Testis (tissue), 5 donors: ENCODE measurements around the gene KIF17. TPM values are rescaled to one million over a fixed set of nuclear protein-coding genes. Genes with fewer than 3 reads are reported as not detected.
A peak's percentile ranks its signal among the peaks of the same experiment; 100 is the strongest.

Source experiments
- DNase-seq: peaks from one replicate; pipeline ENCODE4 v3.0.0-alpha.2; 2019
- H3K27ac ChIP-seq, 2 donors: fragments of 200-600 bp; sonication (generic); one replicate each; pipeline ENCODE4 v1.5.1; 2019
- H3K27me3 ChIP-seq: fragments of 200-600 bp; sonication (generic); one replicate; pipeline ENCODE4 v1.5.1; 2019
- H3K36me3 ChIP-seq: fragments of 200-600 bp; sonication (generic); one replicate; pipeline ENCODE4 v1.5.1; 2017; ENCODE audit warnings: low read depth; ENCODE audit errors: missing control alignments
- H3K4me1 ChIP-seq: fragments of 200-600 bp; sonication (generic); one replicate; pipeline ENCODE4 v1.5.1; 2019
- H3K4me3 ChIP-seq, 2 donors: fragments of 200-600 bp; sonication (generic); one replicate each; pipeline ENCODE4 v1.5.1; 2017 to 2019
- H3K9me3 ChIP-seq: fragments of 200-600 bp; sonication (generic); one replicate; pipeline ENCODE4 v1.5.1; 2017
- POLR2A ChIP-seq: fragments of 450-650 bp; IDR thresholded peaks from one replicate; pipeline ENCODE4 v1.6.1; 2017; ENCODE audit warnings: antibody characterized with exemption, mild to moderate bottlenecking, moderate library complexity
- WGBS, 2 donors: methylation state at CpG; one replicate each; pipeline ENCODE4 v1.1.5; 2018; 5-methylcytosine and 5-hydroxymethylcytosine counted together
- intact Hi-C: fragments of 100-400 bp; cut with DNase I; formaldehyde crosslinking; loops from one replicate; pipeline ENCODE4 v1.15.1; 2023; ENCODE audit warnings: low total_unique reads
- long read RNA-seq, 2 donors: transcript quantifications; one replicate each; lab custom pipeline, GENCODE V29; 2026
- polyA plus RNA-seq: library from polyadenylated mRNA; stranded (reverse); fragments of 350-450 nt; fragmentation: Illumina TruSeq; extraction: RNeasy Lipid Tissue Mini Kit (QIAGEN cat#74804); gene quantifications from one replicate; pipeline ENCODE4 v1.2.3, GENCODE V29; 2014; ENCODE audit warnings: low read depth, low replicate concordance; ENCODE audit not compliant: insufficient read depth
- total RNA-seq, 2 donors: library from RNA; depleted of rRNA; stranded (reverse); fragments of >200 nt; gene quantifications; one replicate each; pipeline ENCODE4 v1.2.3, GENCODE V29; 2016
- TF ChIP-seq, protein P1 (sequence below), 3 experiments: fragments of 450-650 bp in 2 of 3; fragments of 200-600 bp in 1 of 3; sonication (generic) in 1 of 3; IDR thresholded peaks; one replicate each; pipeline ENCODE4 v1.5.1; 2016 to 2019; ENCODE audit warnings: antibody characterized with exemption in 3 of 3, mild to moderate bottlenecking in 2 of 3, moderate library complexity in 1 of 3

Gene KIF17
- total RNA-seq = 10 to 100 TPM; 36.1 to 80.2 TPM
- 54.1 TPM for polyA plus RNA-seq
- long read RNA-seq, donor 1 = 0 reads
- long read RNA-seq, donor 2 = 0 reads

GRCh38 chr1:20717452-20718342, at the start of gene KIF17:
KIF17 (minus strand) TSS chr1:20718007; CDS start chr1:20717706, 301 bp downstream.
- no peak for TF ChIP-seq POLR2A
- TF ChIP-seq, protein P1, sequence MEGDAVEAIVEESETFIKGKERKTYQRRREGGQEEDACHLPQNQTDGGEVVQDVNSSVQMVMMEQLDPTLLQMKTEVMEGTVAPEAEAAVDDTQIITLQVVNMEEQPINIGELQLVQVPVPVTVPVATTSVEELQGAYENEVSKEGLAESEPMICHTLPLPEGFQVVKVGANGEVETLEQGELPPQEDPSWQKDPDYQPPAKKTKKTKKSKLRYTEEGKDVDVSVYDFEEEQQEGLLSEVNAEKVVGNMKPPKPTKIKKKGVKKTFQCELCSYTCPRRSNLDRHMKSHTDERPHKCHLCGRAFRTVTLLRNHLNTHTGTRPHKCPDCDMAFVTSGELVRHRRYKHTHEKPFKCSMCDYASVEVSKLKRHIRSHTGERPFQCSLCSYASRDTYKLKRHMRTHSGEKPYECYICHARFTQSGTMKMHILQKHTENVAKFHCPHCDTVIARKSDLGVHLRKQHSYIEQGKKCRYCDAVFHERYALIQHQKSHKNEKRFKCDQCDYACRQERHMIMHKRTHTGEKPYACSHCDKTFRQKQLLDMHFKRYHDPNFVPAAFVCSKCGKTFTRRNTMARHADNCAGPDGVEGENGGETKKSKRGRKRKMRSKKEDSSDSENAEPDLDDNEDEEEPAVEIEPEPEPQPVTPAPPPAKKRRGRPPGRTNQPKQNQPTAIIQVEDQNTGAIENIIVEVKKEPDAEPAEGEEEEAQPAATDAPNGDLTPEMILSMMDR (IDR thresholded peaks at IDR 0.05) = no peak
- 0 to 1% methylated on average over 4 to 85 of the region's 112 CpGs for WGBS, 2 donors
- Histone ChIP-seq H3K4me3 (peak within 1 kb of the TSS; percentile 58 to 62), H3K27ac (peak within 1 kb of the TSS in 1 of 2 donors; percentile 56), H3K9me3 (no peaks in the 10 kb centered on the region), H3K4me1 (peaks cover 6% of the 10 kb centered on the region), H3K36me3 (no peaks in the 10 kb centered on the region), H3K27me3 (no peaks in the 10 kb centered on the region)
- intact Hi-C loops = no loop called here
- DNase-seq = peak; percentile 86

DNA sequence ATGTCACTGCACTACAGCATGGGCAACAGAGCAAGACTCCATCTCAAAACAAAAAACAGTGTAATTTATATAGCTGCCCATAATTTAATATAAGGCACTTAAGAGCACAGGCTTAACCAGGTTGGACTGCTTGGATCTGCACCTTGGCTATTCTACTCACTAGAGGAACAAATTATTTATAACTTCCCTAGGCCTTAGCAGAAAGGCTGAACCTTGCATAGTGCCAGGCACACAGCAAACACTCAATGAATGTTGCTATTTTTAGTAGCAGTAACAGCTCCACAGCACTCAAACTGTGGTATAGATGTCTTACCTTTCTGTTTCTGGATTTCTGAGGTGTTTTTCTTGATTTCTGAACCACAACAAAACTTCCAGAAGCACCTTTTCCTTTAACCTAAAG, 49.5 kb upstream of the KIF17 start:
- TF ChIP-seq, protein P1 (IDR thresholded peaks at IDR 0.05) = no peak
- no peak for TF ChIP-seq POLR2A
- Histone ChIP-seq H3K27me3 (no peaks in the 10 kb centered on the region), H3K4me1 (no peaks in the 10 kb centered on the region), H3K27ac (no peak overlapping the region), H3K4me3 (no peak overlapping the region), H3K9me3 (no peaks in the 10 kb centered on the region), H3K36me3 (no peaks in the 10 kb centered on the region)
- intact Hi-C loops = no loop called here
- DNase-seq = no peak

- no peak overlapping the region for H3K4me3 ChIP-seq
- intact Hi-C loops = no loop called here
- TF ChIP-seq POLR2A = no peak
- TF ChIP-seq, protein P1 (IDR thresholded peaks at IDR 0.05) = no peak
- H3K27me3 ChIP-seq = no peaks in the 10 kb centered on the region
- WGBS, 2 donors = 94% methylated on average over 3 of the region's 3 CpGs
- H3K4me1 ChIP-seq = no peaks in the 10 kb centered on the region
- no peaks in the 10 kb centered on the region for H3K9me3 ChIP-seq
- H3K27ac ChIP-seq = no peak overlapping the region
- H3K36me3 ChIP-seq = peaks cover 5% of the 10 kb centered on the region
- no peak for DNase-seq
Observed at GRCh38 chr1:20763417-20763816, 45.6 kb upstream of the KIF17 start.

DNA sequence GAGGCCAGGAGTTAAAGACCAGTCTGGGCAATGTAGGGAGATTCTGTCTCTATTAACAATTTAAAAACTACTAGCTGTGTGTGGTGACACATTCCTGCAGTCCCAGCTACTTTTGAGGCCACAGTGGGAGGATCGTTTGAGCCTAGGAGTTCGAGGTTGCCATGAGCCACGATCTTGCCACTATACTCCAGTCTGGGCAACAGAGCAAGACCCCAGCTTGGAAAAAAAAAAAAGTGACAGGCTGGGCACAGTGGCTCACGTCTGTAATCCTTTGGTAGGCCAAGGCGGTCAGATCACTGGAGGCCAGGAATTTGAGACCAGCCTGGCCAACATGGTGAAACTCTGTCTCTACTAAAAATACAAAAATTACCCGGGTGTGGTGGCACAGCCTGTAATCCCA, 42.5 kb upstream of the KIF17 start:
- Histone ChIP-seq H3K4me3 (no peak overlapping the region), H3K27ac (no peak overlapping the region), H3K9me3 (no peaks in the 10 kb centered on the region), H3K36me3 (peaks cover 5% of the 10 kb centered on the region), H3K27me3 (no peaks in the 10 kb centered on the region), H3K4me1 (no peaks in the 10 kb centered on the region)
- intact Hi-C loops = no loop called here
- 95 to 96% methylated on average over 6 of the region's 6 CpGs for WGBS, 2 donors
- no peak for DNase-seq
- TF ChIP-seq POLR2A = no peak
- TF ChIP-seq, protein P1 (IDR thresholded peaks at IDR 0.05) = no peak
